ENCODE measurements around the gene ZNF692.

Gene ZNF692

GRCh38 chr1:248849152-248849551, 9.7 kb downstream of the ZNF692 start:
- no CpG with 5 or more reads among the region's 3 CpGs for WGBS (ENCODE audit: insufficient coverage, insufficient read length)
- no peak overlapping the region for H3K27ac ChIP-seq (ENCODE audit: low read length)
- DNase-seq (ENCODE audit: low read depth, low spot score): no peak
- peaks cover 41% of the 10 kb centered on the region for H3K36me3 ChIP-seq (ENCODE audit: control insufficient read depth, insufficient read depth, low read length)
- no peaks in the 10 kb centered on the region for H3K4me1 ChIP-seq (ENCODE audit: control insufficient read depth, insufficient read depth, low read length)
- no peak overlapping the region for H3K4me3 ChIP-seq (ENCODE audit: low read length)
- H3K27me3 ChIP-seq (ENCODE audit: control insufficient read depth, insufficient read depth, low read length): no peaks in the 10 kb centered on the region
- no peaks in the 10 kb centered on the region for H3K9me3 ChIP-seq (ENCODE audit: control insufficient read depth, insufficient read depth, low read length)

GRCh38 chr1:248848602-248849001, 10.3 kb downstream of the ZNF692 start:
- peaks cover 37% of the 10 kb centered on the region for H3K36me3 ChIP-seq (ENCODE audit: control insufficient read depth, insufficient read depth, low read length)
- H3K4me1 ChIP-seq (ENCODE audit: control insufficient read depth, insufficient read depth, low read length): no peaks in the 10 kb centered on the region
- H3K9me3 ChIP-seq (ENCODE audit: control insufficient read depth, insufficient read depth, low read length): no peaks in the 10 kb centered on the region
- H3K27me3 ChIP-seq (ENCODE audit: control insufficient read depth, insufficient read depth, low read length): no peaks in the 10 kb centered on the region
- WGBS (ENCODE audit: insufficient coverage, insufficient read length): no CpG with 5 or more reads among the region's 8 CpGs
- no peak overlapping the region for H3K4me3 ChIP-seq (ENCODE audit: low read length)
- no peak for DNase-seq (ENCODE audit: low read depth, low spot score)
- no peak overlapping the region for H3K27ac ChIP-seq (ENCODE audit: low read length)

- no peak overlapping the region for H3K27ac ChIP-seq (ENCODE audit: low read length)
- no peaks in the 10 kb centered on the region for H3K27me3 ChIP-seq (ENCODE audit: control insufficient read depth, insufficient read depth, low read length)
- DNase-seq (ENCODE audit: low read depth, low spot score): no peak
- WGBS (ENCODE audit: insufficient coverage, insufficient read length): no CpG with 5 or more reads among the region's 72 CpGs
- peaks cover 37% of the 10 kb centered on the region for H3K36me3 ChIP-seq (ENCODE audit: control insufficient read depth, insufficient read depth, low read length)
- H3K4me1 ChIP-seq (ENCODE audit: control insufficient read depth, insufficient read depth, low read length): no peaks in the 10 kb centered on the region
- H3K9me3 ChIP-seq (ENCODE audit: control insufficient read depth, insufficient read depth, low read length): no peaks in the 10 kb centered on the region
- no peak overlapping the region for H3K4me3 ChIP-seq (ENCODE audit: low read length)
Observed at GRCh38 chr1:248847956-248848561, 10.8 kb downstream of the ZNF692 start.

GRCh38 chr1:248847181-248847955, 11.5 kb downstream of the ZNF692 start:
- Histone ChIP-seq H3K36me3 (ENCODE audit: control insufficient read depth, insufficient read depth, low read length) (peaks cover 37% of the 10 kb centered on the region), H3K4me3 (ENCODE audit: low read length) (no peak overlapping the region), H3K27ac (ENCODE audit: low read length) (no peak overlapping the region), H3K9me3 (ENCODE audit: control insufficient read depth, insufficient read depth, low read length) (no peaks in the 10 kb centered on the region), H3K4me1 (ENCODE audit: control insufficient read depth, insufficient read depth, low read length) (no peaks in the 10 kb centered on the region), H3K27me3 (ENCODE audit: control insufficient read depth, insufficient read depth, low read length) (no peaks in the 10 kb centered on the region)
- no peak for DNase-seq (ENCODE audit: low read depth, low spot score)
- no CpG with 5 or more reads among the region's 76 CpGs for WGBS (ENCODE audit: insufficient coverage, insufficient read length)

- Histone ChIP-seq H3K27ac (ENCODE audit: low read length) (no peak overlapping the region), H3K36me3 (ENCODE audit: control insufficient read depth, insufficient read depth, low read length) (peaks cover 30% of the 10 kb centered on the region), H3K4me3 (ENCODE audit: low read length) (no peak overlapping the region), H3K27me3 (ENCODE audit: control insufficient read depth, insufficient read depth, low read length) (no peaks in the 10 kb centered on the region), H3K9me3 (ENCODE audit: control insufficient read depth, insufficient read depth, low read length) (no peaks in the 10 kb centered on the region), H3K4me1 (ENCODE audit: control insufficient read depth, insufficient read depth, low read length) (no peaks in the 10 kb centered on the region)
- DNase-seq (ENCODE audit: low read depth, low spot score): no peak
- WGBS (ENCODE audit: insufficient coverage, insufficient read length): no CpG with 5 or more reads among the region's 8 CpGs
Observed at GRCh38 chr1:248844526-248844925, 14.4 kb downstream of the ZNF692 start.

GRCh38 chr1:248843687-248844086, 15.2 kb downstream of the ZNF692 start:
- Histone ChIP-seq H3K36me3 (ENCODE audit: control insufficient read depth, insufficient read depth, low read length) (peaks cover 25% of the 10 kb centered on the region), H3K27ac (ENCODE audit: low read length) (no peak overlapping the region), H3K9me3 (ENCODE audit: control insufficient read depth, insufficient read depth, low read length) (no peaks in the 10 kb centered on the region), H3K4me3 (ENCODE audit: low read length) (no peak overlapping the region), H3K4me1 (ENCODE audit: control insufficient read depth, insufficient read depth, low read length) (no peaks in the 10 kb centered on the region), H3K27me3 (ENCODE audit: control insufficient read depth, insufficient read depth, low read length) (no peaks in the 10 kb centered on the region)
- no peak for DNase-seq (ENCODE audit: low read depth, low spot score)
- WGBS (ENCODE audit: insufficient coverage, insufficient read length): no CpG with 5 or more reads among the region's 3 CpGs

GRCh38 chr1:248842781-248843331, 16.0 kb downstream of the ZNF692 start:
- Histone ChIP-seq H3K9me3 (ENCODE audit: control insufficient read depth, insufficient read depth, low read length) (no peaks in the 10 kb centered on the region), H3K36me3 (ENCODE audit: control insufficient read depth, insufficient read depth, low read length) (peaks cover 16% of the 10 kb centered on the region), H3K27me3 (ENCODE audit: control insufficient read depth, insufficient read depth, low read length) (no peaks in the 10 kb centered on the region), H3K27ac (ENCODE audit: low read length) (no peak overlapping the region), H3K4me3 (ENCODE audit: low read length) (no peak overlapping the region), H3K4me1 (ENCODE audit: control insufficient read depth, insufficient read depth, low read length) (no peaks in the 10 kb centered on the region)
- DNase-seq (ENCODE audit: low read depth, low spot score): no peak
- WGBS (ENCODE audit: insufficient coverage, insufficient read length): no CpG with 5 or more reads among the region's 8 CpGs

- no CpG with 5 or more reads among the region's 12 CpGs for WGBS (ENCODE audit: insufficient coverage, insufficient read length)
Observed at GRCh38 chr1:248841702-248842395, 17.0 kb downstream of the ZNF692 start.

GRCh38 chr1:248840946-248841345, 17.9 kb downstream of the ZNF692 start:
- no peak overlapping the region for H3K27ac ChIP-seq (ENCODE audit: low read length)
- H3K9me3 ChIP-seq (ENCODE audit: control insufficient read depth, insufficient read depth, low read length): no peaks in the 10 kb centered on the region
- no peak overlapping the region for H3K4me3 ChIP-seq (ENCODE audit: low read length)
- H3K4me1 ChIP-seq (ENCODE audit: control insufficient read depth, insufficient read depth, low read length): no peaks in the 10 kb centered on the region
- peaks cover 3% of the 10 kb centered on the region; the same call in 1 of the 2 replicates for H3K36me3 ChIP-seq (ENCODE audit: control insufficient read depth, insufficient read depth, low read length)
- no CpG with 5 or more reads among the region's 4 CpGs for WGBS (ENCODE audit: insufficient coverage, insufficient read length)
- DNase-seq (ENCODE audit: low read depth, low spot score): no peak
- no peaks in the 10 kb centered on the region for H3K27me3 ChIP-seq (ENCODE audit: control insufficient read depth, insufficient read depth, low read length)

More at GRCh38 chr1:248841702-248842395, 17.0 kb downstream of the ZNF692 start:
- no peaks in the 10 kb centered on the region for H3K9me3 ChIP-seq (ENCODE audit: control insufficient read depth, insufficient read depth, low read length)
- no peaks in the 10 kb centered on the region for H3K27me3 ChIP-seq (ENCODE audit: control insufficient read depth, insufficient read depth, low read length)
- no peaks in the 10 kb centered on the region for H3K4me1 ChIP-seq (ENCODE audit: control insufficient read depth, insufficient read depth, low read length)
- no peak for DNase-seq (ENCODE audit: low read depth, low spot score)
- H3K36me3 ChIP-seq (ENCODE audit: control insufficient read depth, insufficient read depth, low read length): peaks cover 6% of the 10 kb centered on the region
- no peak overlapping the region for H3K27ac ChIP-seq (ENCODE audit: low read length)
- no peak overlapping the region for H3K4me3 ChIP-seq (ENCODE audit: low read length)

GRCh38 chr1:248839168-248839555, 19.7 kb downstream of the ZNF692 start:
- no CpG with 5 or more reads among the region's 10 CpGs for WGBS (ENCODE audit: insufficient coverage, insufficient read length)
- Histone ChIP-seq H3K36me3 (ENCODE audit: control insufficient read depth, insufficient read depth, low read length) (no peaks in the 10 kb centered on the region), H3K4me3 (ENCODE audit: low read length) (peak overlapping the region; percentile 87; the same call in 1 of the 2 replicates), H3K4me1 (ENCODE audit: control insufficient read depth, insufficient read depth, low read length) (no peaks in the 10 kb centered on the region), H3K27ac (ENCODE audit: low read length) (no peak overlapping the region), H3K9me3 (ENCODE audit: control insufficient read depth, insufficient read depth, low read length) (no peaks in the 10 kb centered on the region), H3K27me3 (ENCODE audit: control insufficient read depth, insufficient read depth, low read length) (no peaks in the 10 kb centered on the region)
- no peak for DNase-seq (ENCODE audit: low read depth, low spot score)

Measured in iPS DF 6.9 (cell line).